SW480 (cell line): ENCODE measurements around the gene CCM2.

Experiments
- DNase-seq: peaks from one replicate; pipeline ENCODE4 v3.0.0-alpha.2; 2016; ENCODE audit warnings: low spot score

CCM2 gene

GRCh38 chr7:45082031-45082830 is 82.2 kb downstream of the CCM2 start:
- DNase-seq, result no peak

- DNase-seq, result no peak
Measured at GRCh38 chr7:45082831-45083331, 82.9 kb downstream of the CCM2 start.

GRCh38 chr7:45084336-45084735 is 84.3 kb downstream of the CCM2 start:
- no peak for DNase-seq

GRCh38 chr7:45084901-45085618 is 85.1 kb downstream of the CCM2 start:
- DNase-seq, result no peak

GRCh38 chr7:45085619-45086200 is 85.7 kb downstream of the CCM2 start:
- DNase-seq, result no peak

GRCh38 chr7:45086331-45087065 is 86.5 kb downstream of the CCM2 start:
- DNase-seq, result no peak

- DNase-seq, result no peak
Measured at GRCh38 chr7:45087301-45088145, 87.5 kb downstream of the CCM2 start.

GRCh38 chr7:45088146-45088701 is 88.2 kb downstream of the CCM2 start:
- no peak for DNase-seq

GRCh38 chr7:45088821-45089340 is 88.9 kb downstream of the CCM2 start, which contains the start of gene NACAD:
Gene NACAD (minus strand): TSS chr7:45088969. CDS start chr7:45088894, 75 bp downstream.
- no peak for DNase-seq

GRCh38 chr7:45089341-45089891 is 89.4 kb downstream of the CCM2 start:
- DNase-seq, result peak; percentile 76

- DNase-seq, result peak; percentile 54
Measured at GRCh38 chr7:45092100-45092930, 92.3 kb downstream of the CCM2 start.

GRCh38 chr7:45092931-45093235 is 92.9 kb downstream of the CCM2 start:
- no peak for DNase-seq

GRCh38 chr7:45098983-45099839 is 99.2 kb downstream of the CCM2 start:
- no peak for DNase-seq

GRCh38 chr7:45099891-45100760 is 100.1 kb downstream of the CCM2 start:
- DNase-seq, result no peak

GRCh38 chr7:45100761-45101480 is 100.9 kb downstream of the CCM2 start:
- DNase-seq, result no peak

GRCh38 chr7:45101748-45102147 is 101.7 kb downstream of the CCM2 start:
- no peak for DNase-seq
